ENCODE results near the gene SCAMP4. TPM values are rescaled to one million over a fixed set of nuclear protein-coding genes. Genes with fewer than 3 reads are reported as not detected.

Gene SCAMP4
- total and polyA plus RNA-seq, 2 of the 13 experiments (the other 11 are each of a cell fraction or from before 2014, with no cell fraction given), result 10.7 to 13.7 TPM

DNA sequence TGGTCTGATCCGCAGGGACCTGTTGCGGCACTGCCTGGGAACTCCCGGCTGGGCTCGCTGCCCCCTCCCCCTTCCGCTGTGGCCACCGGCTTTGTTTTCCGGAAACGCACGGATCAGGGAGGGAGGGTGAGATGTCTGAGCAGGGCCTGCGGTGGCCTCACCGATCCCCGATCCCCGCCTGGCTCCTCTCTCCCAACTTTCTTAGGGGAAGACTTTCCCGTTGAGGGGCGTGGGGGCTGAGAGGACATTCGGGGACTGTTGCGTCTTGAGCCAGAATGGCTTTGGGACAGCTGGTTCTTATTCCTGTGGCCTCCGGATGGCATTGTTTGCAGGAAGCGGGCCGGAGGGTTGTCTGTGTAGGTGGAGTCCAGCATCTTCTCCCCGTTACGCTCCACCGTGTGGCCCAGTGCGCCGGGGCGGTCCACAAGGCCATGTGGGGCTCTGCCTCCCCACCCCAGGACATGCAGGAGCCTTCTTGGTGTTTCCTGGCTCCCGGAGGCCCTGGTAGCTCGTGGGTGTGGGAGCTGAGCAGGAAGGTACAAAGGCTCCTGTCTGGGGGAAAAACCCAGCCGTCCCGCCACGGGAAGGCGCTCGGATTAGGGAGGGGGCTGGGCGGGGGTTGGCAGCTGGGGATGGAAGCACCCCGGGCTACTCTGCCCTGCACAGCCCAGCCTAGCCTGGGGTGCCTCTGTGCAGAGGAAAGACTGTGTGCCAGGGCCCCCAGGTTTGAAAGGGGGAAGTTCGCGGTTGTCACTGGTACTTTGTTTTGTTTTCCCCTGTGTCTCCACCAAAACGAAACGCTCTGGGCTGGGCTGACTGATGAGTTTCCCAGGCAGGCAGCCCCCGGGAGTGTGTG, 37.1 kb downstream of the SCAMP4 start (continued):
- TF ChIP-seq SNAPC4 (CRISPR knock-in tag; IDR thresholded peaks at IDR 0.05) (no peak), ZNF501 (CRISPR knock-in tag; IDR thresholded peaks at IDR 0.05) (no peak), IRX3 (CRISPR knock-in tag; IDR thresholded peaks at IDR 0.05; ENCODE audit: borderline replicate concordance, low read depth) (no peak), ZNF274 (CRISPR knock-in tag; IDR thresholded peaks at IDR 0.05) (no peak), ZNF691 (CRISPR knock-in tag; IDR thresholded peaks at IDR 0.05; ENCODE audit: borderline replicate concordance, low read depth) (peak; percentile 24; the same call in 1 of the 2 replicates), ZSCAN29 (CRISPR knock-in tag; conservative IDR thresholded peaks at IDR 0.05) (0 out of 2 replicates have a peak, but pooled peaks have one; percentile 43), ARID5B (CRISPR knock-in tag; IDR thresholded peaks at IDR 0.05) (peak; percentile 40), RCOR2 (CRISPR knock-in tag; IDR thresholded peaks at IDR 0.05) (no peak), ZNF225 (CRISPR knock-in tag; IDR thresholded peaks at IDR 0.05) (no peak), HDAC2 (CRISPR knock-in tag; IDR thresholded peaks at IDR 0.05) (0 out of 2 replicates have a peak, but pooled peaks have one; percentile 40), ADNP (CRISPR knock-in tag; IDR thresholded peaks at IDR 0.05) (no peak)
- TF ChIP-seq, protein P1, sequence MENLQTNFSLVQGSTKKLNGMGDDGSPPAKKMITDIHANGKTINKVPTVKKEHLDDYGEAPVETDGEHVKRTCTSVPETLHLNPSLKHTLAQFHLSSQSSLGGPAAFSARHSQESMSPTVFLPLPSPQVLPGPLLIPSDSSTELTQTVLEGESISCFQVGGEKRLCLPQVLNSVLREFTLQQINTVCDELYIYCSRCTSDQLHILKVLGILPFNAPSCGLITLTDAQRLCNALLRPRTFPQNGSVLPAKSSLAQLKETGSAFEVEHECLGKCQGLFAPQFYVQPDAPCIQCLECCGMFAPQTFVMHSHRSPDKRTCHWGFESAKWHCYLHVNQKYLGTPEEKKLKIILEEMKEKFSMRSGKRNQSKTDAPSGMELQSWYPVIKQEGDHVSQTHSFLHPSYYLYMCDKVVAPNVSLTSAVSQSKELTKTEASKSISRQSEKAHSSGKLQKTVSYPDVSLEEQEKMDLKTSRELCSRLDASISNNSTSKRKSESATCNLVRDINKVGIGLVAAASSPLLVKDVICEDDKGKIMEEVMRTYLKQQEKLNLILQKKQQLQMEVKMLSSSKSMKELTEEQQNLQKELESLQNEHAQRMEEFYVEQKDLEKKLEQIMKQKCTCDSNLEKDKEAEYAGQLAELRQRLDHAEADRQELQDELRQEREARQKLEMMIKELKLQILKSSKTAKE (CRISPR knock-in tag; IDR thresholded peaks at IDR 0.05; ENCODE audit: borderline replicate concordance), result peak; percentile 67

Data from HepG2 (cell line).